ENCODE data around the gene TRPV3. TPM values are rescaled to one million over a fixed set of nuclear protein-coding genes. Genes with fewer than 3 reads are reported as not detected.

The TRPV3 gene
- total and polyA plus RNA-seq, 2 experiments from 2014 or later = 0.15 to 0.69 TPM

DNA sequence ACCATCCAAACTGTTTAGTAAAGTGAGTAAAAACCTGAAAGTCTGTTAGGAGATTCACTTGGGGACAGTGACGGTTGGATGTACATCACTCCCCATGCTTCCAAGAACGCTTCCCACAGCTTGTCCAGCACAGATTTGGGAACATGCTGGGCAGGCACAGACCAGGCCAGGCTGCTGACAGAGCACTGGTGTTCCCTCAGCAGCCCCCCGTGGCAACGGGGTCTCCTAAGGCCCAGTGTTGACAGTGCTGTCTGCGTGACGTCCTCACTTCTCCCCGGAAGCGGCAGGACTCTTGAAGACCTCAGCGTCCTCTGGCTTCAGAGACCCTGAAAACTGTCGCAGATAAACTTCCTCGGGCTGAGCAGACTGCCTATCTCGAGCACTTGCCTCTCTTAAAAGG, 8.9 kb upstream of the TRPV3 start:
- DNase-seq (ENCODE audit: low spot score) = no peak
- H3K9me3 Mint-ChIP-seq = 0 out of 3 replicates have a peak, but pooled peaks cover 3% of the 10 kb centered on the region
- H3K4me2 ChIP-seq = no peak overlapping the region
- H2AFZ ChIP-seq = no peak overlapping the region
- no peaks in the 10 kb centered on the region for H3F3A ChIP-seq (replicated peaks; ENCODE audit: low read depth)
- no peaks in the 10 kb centered on the region for H4K20me1 ChIP-seq (replicated peaks; ENCODE audit: insufficient read depth)
- no peaks in the 10 kb centered on the region for H3K4me1 ChIP-seq (ENCODE audit: insufficient read depth)
- no peaks in the 10 kb centered on the region for H3K79me2 ChIP-seq (replicated peaks; ENCODE audit: insufficient read depth)
- no peaks in the 10 kb centered on the region for H3K4me1 Mint-ChIP-seq
- H3K36me3 Mint-ChIP-seq (ENCODE audit: low read depth) = peaks cover 34% of the 10 kb centered on the region
- ATAC-seq = no peak
- H3K36me3 ChIP-seq (ENCODE audit: insufficient read depth) = no peaks in the 10 kb centered on the region
- no peak overlapping the region for H3K27ac Mint-ChIP-seq
- no peak overlapping the region for H3K4me3 ChIP-seq
- TF ChIP-seq ETS1 (IDR thresholded peaks at IDR 0.05) = no peak
- TF ChIP-seq EZH2phosphoT487 (IDR thresholded peaks at IDR 0.05; ENCODE audit: unreplicated experiment) = no peak
- no peak for TF ChIP-seq ZNF114 (CRISPR knock-in tag; IDR thresholded peaks at IDR 0.05)
- no peak for TF ChIP-seq POLR2AphosphoS5 (IDR thresholded peaks at IDR 0.05; ENCODE audit: low read depth)
- TF ChIP-seq, protein P1, sequence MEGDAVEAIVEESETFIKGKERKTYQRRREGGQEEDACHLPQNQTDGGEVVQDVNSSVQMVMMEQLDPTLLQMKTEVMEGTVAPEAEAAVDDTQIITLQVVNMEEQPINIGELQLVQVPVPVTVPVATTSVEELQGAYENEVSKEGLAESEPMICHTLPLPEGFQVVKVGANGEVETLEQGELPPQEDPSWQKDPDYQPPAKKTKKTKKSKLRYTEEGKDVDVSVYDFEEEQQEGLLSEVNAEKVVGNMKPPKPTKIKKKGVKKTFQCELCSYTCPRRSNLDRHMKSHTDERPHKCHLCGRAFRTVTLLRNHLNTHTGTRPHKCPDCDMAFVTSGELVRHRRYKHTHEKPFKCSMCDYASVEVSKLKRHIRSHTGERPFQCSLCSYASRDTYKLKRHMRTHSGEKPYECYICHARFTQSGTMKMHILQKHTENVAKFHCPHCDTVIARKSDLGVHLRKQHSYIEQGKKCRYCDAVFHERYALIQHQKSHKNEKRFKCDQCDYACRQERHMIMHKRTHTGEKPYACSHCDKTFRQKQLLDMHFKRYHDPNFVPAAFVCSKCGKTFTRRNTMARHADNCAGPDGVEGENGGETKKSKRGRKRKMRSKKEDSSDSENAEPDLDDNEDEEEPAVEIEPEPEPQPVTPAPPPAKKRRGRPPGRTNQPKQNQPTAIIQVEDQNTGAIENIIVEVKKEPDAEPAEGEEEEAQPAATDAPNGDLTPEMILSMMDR (conservative IDR thresholded peaks at IDR 0.05; ENCODE audit: low read depth in 2 of 2) = no peak
- no peak for TF ChIP-seq REST (IDR thresholded peaks at IDR 0.05; ENCODE audit: unreplicated experiment)
- TF ChIP-seq NANOG (IDR thresholded peaks at IDR 0.05; ENCODE audit: borderline replicate concordance) = no peak
- TF ChIP-seq CREB1 (CRISPR knock-in tag; IDR thresholded peaks at IDR 0.05; ENCODE audit: low read depth) = no peak
- TF ChIP-seq ZNF331 (CRISPR knock-in tag; IDR thresholded peaks at IDR 0.05; ENCODE audit: low read depth) = no peak
- TF ChIP-seq, protein P2, sequence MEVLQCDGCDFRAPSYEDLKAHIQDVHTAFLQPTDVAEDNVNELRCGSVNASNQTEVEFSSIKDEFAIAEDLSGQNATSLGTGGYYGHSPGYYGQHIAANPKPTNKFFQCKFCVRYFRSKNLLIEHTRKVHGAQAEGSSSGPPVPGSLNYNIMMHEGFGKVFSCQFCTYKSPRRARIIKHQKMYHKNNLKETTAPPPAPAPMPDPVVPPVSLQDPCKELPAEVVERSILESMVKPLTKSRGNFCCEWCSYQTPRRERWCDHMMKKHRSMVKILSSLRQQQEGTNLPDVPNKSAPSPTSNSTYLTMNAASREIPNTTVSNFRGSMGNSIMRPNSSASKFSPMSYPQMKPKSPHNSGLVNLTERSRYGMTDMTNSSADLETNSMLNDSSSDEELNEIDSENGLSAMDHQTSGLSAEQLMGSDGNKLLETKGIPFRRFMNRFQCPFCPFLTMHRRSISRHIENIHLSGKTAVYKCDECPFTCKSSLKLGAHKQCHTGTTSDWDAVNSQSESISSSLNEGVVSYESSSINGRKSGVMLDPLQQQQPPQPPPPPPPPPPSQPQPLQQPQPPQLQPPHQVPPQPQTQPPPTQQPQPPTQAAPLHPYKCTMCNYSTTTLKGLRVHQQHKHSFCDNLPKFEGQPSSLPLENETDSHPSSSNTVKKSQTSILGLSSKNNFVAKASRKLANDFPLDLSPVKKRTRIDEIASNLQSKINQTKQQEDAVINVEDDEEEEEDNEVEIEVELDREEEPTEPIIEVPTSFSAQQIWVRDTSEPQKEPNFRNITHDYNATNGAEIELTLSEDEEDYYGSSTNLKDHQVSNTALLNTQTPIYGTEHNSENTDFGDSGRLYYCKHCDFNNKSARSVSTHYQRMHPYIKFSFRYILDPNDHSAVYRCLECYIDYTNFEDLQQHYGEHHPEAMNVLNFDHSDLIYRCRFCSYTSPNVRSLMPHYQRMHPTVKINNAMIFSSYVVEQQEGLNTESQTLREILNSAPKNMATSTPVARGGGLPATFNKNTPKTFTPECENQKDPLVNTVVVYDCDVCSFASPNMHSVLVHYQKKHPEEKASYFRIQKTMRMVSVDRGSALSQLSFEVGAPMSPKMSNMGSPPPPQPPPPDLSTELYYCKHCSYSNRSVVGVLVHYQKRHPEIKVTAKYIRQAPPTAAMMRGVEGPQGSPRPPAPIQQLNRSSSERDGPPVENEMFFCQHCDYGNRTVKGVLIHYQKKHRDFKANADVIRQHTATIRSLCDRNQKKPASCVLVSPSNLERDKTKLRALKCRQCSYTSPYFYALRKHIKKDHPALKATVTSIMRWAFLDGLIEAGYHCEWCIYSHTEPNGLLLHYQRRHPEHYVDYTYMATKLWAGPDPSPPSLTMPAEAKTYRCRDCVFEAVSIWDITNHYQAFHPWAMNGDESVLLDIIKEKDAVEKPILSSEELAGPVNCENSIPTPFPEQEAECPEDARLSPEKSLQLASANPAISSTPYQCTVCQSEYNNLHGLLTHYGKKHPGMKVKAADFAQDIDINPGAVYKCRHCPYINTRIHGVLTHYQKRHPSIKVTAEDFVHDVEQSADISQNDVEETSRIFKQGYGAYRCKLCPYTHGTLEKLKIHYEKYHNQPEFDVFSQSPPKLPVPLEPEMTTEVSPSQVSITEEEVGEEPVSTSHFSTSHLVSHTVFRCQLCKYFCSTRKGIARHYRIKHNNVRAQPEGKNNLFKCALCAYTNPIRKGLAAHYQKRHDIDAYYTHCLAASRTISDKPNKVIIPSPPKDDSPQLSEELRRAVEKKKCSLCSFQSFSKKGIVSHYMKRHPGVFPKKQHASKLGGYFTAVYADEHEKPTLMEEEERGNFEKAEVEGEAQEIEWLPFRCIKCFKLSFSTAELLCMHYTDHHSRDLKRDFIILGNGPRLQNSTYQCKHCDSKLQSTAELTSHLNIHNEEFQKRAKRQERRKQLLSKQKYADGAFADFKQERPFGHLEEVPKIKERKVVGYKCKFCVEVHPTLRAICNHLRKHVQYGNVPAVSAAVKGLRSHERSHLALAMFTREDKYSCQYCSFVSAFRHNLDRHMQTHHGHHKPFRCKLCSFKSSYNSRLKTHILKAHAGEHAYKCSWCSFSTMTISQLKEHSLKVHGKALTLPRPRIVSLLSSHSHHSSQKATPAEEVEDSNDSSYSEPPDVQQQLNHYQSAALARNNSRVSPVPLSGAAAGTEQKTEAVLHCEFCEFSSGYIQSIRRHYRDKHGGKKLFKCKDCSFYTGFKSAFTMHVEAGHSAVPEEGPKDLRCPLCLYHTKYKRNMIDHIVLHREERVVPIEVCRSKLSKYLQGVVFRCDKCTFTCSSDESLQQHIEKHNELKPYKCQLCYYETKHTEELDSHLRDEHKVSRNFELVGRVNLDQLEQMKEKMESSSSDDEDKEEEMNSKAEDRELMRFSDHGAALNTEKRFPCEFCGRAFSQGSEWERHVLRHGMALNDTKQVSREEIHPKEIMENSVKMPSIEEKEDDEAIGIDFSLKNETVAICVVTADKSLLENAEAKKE (CRISPR knock-in tag; IDR thresholded peaks at IDR 0.05) = no peak
- TF ChIP-seq STAT1 (IDR thresholded peaks at IDR 0.05; ENCODE audit: unreplicated experiment) = no peak
- no peak for TF ChIP-seq EZH2 (IDR thresholded peaks at IDR 0.05; ENCODE audit: low read depth, unreplicated experiment)
- TF ChIP-seq JUNB (IDR thresholded peaks at IDR 0.05; ENCODE audit: unreplicated experiment) = no peak
- H3K27me3 ChIP-seq (ENCODE audit: insufficient read depth) = no peaks in the 10 kb centered on the region
- H3K27ac ChIP-seq (ENCODE audit: low read depth) = no peak overlapping the region
- H3K27me3 Mint-ChIP-seq (ENCODE audit: insufficient read depth, low read depth, poor library complexity) = peaks cover 8% of the 10 kb centered on the region
- H3K4me3 Mint-ChIP-seq = no peak overlapping the region
- H3K9me2 ChIP-seq (ENCODE audit: insufficient read depth) = no peaks in the 10 kb centered on the region
